ENCODE results near the gene CR1L. TPM values are rescaled to one million over a fixed set of nuclear protein-coding genes. Genes with fewer than 3 reads are reported as not detected.
A peak's percentile ranks its signal among the peaks of the same experiment; 100 is the strongest.

CR1L gene
- total and polyA plus RNA-seq, 2 of the 8 experiments (the other 6 are each of a cell fraction or from before 2014, with no cell fraction given): 0.39 TPM; not detected in 1

DNA sequence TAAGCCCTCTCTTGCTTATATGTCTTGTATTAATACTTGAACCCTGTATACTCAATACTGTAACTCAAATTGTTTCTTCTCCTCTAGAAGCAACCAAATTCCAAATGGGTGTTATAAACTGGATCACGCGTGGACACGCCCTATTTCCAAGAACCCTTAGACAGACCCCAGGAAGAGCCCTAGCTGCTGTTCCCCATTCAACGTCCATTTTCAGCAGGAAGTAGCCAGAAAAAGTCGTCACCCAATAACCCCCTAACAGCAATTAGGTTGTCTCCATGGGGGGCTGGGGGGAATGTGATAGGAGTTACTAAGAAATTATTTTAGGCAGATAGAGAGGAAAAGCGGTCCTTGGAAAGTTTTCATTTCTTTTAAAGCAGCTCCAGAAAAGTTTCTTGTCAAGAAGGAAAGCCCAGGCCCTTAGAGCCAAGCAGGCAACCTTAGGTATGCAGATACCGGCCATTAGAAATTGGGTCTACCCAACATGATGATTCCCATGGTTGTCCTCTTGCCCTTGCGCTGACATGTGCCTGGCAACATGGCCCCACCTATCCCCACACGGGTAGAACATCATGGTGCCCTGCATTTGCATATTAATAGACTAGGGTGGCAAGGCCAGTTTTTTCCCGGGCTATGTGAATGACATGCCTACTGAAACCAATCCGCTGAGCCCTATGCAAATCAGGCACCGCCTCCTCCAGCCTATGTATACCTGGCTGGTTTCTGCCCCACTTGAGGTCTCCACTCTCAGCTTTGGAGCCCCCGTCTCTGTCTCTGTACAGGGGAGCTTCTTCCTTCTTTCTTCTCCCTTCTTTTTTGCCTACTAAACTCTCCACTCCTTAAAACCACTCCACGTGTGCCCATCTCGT is 102.9 kb downstream of the CR1L start (continued):
- TF ChIP-seq, protein P1, sequence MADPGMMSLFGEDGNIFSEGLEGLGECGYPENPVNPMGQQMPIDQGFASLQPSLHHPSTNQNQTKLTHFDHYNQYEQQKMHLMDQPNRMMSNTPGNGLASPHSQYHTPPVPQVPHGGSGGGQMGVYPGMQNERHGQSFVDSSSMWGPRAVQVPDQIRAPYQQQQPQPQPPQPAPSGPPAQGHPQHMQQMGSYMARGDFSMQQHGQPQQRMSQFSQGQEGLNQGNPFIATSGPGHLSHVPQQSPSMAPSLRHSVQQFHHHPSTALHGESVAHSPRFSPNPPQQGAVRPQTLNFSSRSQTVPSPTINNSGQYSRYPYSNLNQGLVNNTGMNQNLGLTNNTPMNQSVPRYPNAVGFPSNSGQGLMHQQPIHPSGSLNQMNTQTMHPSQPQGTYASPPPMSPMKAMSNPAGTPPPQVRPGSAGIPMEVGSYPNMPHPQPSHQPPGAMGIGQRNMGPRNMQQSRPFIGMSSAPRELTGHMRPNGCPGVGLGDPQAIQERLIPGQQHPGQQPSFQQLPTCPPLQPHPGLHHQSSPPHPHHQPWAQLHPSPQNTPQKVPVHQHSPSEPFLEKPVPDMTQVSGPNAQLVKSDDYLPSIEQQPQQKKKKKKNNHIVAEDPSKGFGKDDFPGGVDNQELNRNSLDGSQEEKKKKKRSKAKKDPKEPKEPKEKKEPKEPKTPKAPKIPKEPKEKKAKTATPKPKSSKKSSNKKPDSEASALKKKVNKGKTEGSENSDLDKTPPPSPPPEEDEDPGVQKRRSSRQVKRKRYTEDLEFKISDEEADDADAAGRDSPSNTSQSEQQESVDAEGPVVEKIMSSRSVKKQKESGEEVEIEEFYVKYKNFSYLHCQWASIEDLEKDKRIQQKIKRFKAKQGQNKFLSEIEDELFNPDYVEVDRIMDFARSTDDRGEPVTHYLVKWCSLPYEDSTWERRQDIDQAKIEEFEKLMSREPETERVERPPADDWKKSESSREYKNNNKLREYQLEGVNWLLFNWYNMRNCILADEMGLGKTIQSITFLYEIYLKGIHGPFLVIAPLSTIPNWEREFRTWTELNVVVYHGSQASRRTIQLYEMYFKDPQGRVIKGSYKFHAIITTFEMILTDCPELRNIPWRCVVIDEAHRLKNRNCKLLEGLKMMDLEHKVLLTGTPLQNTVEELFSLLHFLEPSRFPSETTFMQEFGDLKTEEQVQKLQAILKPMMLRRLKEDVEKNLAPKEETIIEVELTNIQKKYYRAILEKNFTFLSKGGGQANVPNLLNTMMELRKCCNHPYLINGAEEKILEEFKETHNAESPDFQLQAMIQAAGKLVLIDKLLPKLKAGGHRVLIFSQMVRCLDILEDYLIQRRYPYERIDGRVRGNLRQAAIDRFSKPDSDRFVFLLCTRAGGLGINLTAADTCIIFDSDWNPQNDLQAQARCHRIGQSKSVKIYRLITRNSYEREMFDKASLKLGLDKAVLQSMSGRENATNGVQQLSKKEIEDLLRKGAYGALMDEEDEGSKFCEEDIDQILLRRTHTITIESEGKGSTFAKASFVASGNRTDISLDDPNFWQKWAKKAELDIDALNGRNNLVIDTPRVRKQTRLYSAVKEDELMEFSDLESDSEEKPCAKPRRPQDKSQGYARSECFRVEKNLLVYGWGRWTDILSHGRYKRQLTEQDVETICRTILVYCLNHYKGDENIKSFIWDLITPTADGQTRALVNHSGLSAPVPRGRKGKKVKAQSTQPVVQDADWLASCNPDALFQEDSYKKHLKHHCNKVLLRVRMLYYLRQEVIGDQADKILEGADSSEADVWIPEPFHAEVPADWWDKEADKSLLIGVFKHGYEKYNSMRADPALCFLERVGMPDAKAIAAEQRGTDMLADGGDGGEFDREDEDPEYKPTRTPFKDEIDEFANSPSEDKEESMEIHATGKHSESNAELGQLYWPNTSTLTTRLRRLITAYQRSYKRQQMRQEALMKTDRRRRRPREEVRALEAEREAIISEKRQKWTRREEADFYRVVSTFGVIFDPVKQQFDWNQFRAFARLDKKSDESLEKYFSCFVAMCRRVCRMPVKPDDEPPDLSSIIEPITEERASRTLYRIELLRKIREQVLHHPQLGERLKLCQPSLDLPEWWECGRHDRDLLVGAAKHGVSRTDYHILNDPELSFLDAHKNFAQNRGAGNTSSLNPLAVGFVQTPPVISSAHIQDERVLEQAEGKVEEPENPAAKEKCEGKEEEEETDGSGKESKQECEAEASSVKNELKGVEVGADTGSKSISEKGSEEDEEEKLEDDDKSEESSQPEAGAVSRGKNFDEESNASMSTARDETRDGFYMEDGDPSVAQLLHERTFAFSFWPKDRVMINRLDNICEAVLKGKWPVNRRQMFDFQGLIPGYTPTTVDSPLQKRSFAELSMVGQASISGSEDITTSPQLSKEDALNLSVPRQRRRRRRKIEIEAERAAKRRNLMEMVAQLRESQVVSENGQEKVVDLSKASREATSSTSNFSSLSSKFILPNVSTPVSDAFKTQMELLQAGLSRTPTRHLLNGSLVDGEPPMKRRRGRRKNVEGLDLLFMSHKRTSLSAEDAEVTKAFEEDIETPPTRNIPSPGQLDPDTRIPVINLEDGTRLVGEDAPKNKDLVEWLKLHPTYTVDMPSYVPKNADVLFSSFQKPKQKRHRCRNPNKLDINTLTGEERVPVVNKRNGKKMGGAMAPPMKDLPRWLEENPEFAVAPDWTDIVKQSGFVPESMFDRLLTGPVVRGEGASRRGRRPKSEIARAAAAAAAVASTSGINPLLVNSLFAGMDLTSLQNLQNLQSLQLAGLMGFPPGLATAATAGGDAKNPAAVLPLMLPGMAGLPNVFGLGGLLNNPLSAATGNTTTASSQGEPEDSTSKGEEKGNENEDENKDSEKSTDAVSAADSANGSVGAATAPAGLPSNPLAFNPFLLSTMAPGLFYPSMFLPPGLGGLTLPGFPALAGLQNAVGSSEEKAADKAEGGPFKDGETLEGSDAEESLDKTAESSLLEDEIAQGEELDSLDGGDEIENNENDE (IDR thresholded peaks at IDR 0.05; ENCODE audit: insufficient replicate concordance, low read length): no peak
- TF ChIP-seq CBX5 (IDR thresholded peaks at IDR 0.05; ENCODE audit: low read depth, low read length) (no peak), JUND (IDR thresholded peaks at IDR 0.05; ENCODE audit: low read length) (no peak)
- TF ChIP-seq, protein P2, sequence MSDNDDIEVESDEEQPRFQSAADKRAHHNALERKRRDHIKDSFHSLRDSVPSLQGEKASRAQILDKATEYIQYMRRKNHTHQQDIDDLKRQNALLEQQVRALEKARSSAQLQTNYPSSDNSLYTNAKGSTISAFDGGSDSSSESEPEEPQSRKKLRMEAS (IDR thresholded peaks at IDR 0.05): peak; percentile 80
